ENCODE measurements around the gene SOX6. TPM values are rescaled to one million over a fixed set of nuclear protein-coding genes. Genes with fewer than 3 reads are reported as not detected.

The SOX6 gene
- total RNA-seq, 4 donors from 2014 or later = 1.7 to 3.6 (median 3.2) TPM

- intact Hi-C loops (cut with DNase I) = no loop called here
- WGBS = 47% methylated on average over 1 of the region's 1 CpG
- no peak for DNase-seq (ENCODE audit: extremely low spot score)
- Histone ChIP-seq H3K4me3 (no peak overlapping the region), H3K27ac (replicated peaks in 1 of 4) (no peak overlapping the region), H3K9me3 (no peaks in the 10 kb centered on the region), H3K4me1 (no peaks in the 10 kb centered on the region), H3K36me3 (no peaks in the 10 kb centered on the region), H3K27me3 (no peaks in the 10 kb centered on the region)
- TF ChIP-seq EP300 (IDR thresholded peaks at IDR 0.05) = no peak
- TF ChIP-seq POLR2A (IDR thresholded peaks at IDR 0.05; ENCODE audit: low read depth) = no peak
- TF ChIP-seq CTCF (IDR thresholded peaks at IDR 0.05) = no peak
- no peak for TF ChIP-seq POLR2AphosphoS5 (IDR thresholded peaks at IDR 0.05)
Observed at GRCh38 chr11:16313846-16314245, 42.5 kb downstream of the SOX6 start.

GRCh38 chr11:16312233-16312765 is 44.0 kb downstream of the SOX6 start:
- Histone ChIP-seq H3K9me3 (no peaks in the 10 kb centered on the region), H3K27me3 (no peaks in the 10 kb centered on the region), H3K4me3 (no peak overlapping the region), H3K27ac (replicated peaks in 1 of 4) (no peak overlapping the region), H3K36me3 (no peaks in the 10 kb centered on the region), H3K4me1 (no peaks in the 10 kb centered on the region)
- DNase-seq (ENCODE audit: extremely low spot score) = no peak
- intact Hi-C loops (cut with DNase I) = no loop called here
- no peak for TF ChIP-seq POLR2A (IDR thresholded peaks at IDR 0.05; ENCODE audit: low read depth)
- no peak for TF ChIP-seq EP300 (IDR thresholded peaks at IDR 0.05)
- no peak for TF ChIP-seq CTCF (IDR thresholded peaks at IDR 0.05)
- TF ChIP-seq POLR2AphosphoS5 (IDR thresholded peaks at IDR 0.05) = no peak
- 69% methylated on average over 3 of the region's 3 CpGs for WGBS

GRCh38 chr11:16311831-16312230 is 44.5 kb downstream of the SOX6 start:
- no peak overlapping the region for H3K27ac ChIP-seq (replicated peaks in 1 of 4)
- DNase-seq (ENCODE audit: extremely low spot score) = no peak
- H3K36me3 ChIP-seq = no peaks in the 10 kb centered on the region
- TF ChIP-seq POLR2A (IDR thresholded peaks at IDR 0.05; ENCODE audit: low read depth) (no peak), POLR2AphosphoS5 (IDR thresholded peaks at IDR 0.05) (no peak), CTCF (IDR thresholded peaks at IDR 0.05) (no peak), EP300 (IDR thresholded peaks at IDR 0.05) (no peak)
- no peaks in the 10 kb centered on the region for H3K9me3 ChIP-seq
- no peak overlapping the region for H3K4me3 ChIP-seq
- no peaks in the 10 kb centered on the region for H3K27me3 ChIP-seq
- H3K4me1 ChIP-seq = no peaks in the 10 kb centered on the region
- intact Hi-C loops (cut with DNase I) = no loop called here

- H3K36me3 ChIP-seq = no peaks in the 10 kb centered on the region
- no peak overlapping the region for H3K27ac ChIP-seq (replicated peaks in 1 of 4)
- DNase-seq (ENCODE audit: extremely low spot score) = no peak
- no peak overlapping the region for H3K4me3 ChIP-seq
- intact Hi-C loops (cut with DNase I) = no loop called here
- TF ChIP-seq CTCF (IDR thresholded peaks at IDR 0.05) = no peak
- no peak for TF ChIP-seq POLR2A (IDR thresholded peaks at IDR 0.05; ENCODE audit: low read depth)
- TF ChIP-seq POLR2AphosphoS5 (IDR thresholded peaks at IDR 0.05) = no peak
- no peak for TF ChIP-seq EP300 (IDR thresholded peaks at IDR 0.05)
- no peaks in the 10 kb centered on the region for H3K9me3 ChIP-seq
- no peaks in the 10 kb centered on the region for H3K4me1 ChIP-seq
- no peaks in the 10 kb centered on the region for H3K27me3 ChIP-seq
Observed at GRCh38 chr11:16310943-16311342, 45.4 kb downstream of the SOX6 start.

- intact Hi-C loops (cut with DNase I) = no loop called here
- H3K9me3 ChIP-seq = no peaks in the 10 kb centered on the region
- H3K36me3 ChIP-seq = no peaks in the 10 kb centered on the region
- H3K4me1 ChIP-seq = no peaks in the 10 kb centered on the region
- no peak overlapping the region for H3K4me3 ChIP-seq
- WGBS = 77% methylated on average over 2 of the region's 2 CpGs
- TF ChIP-seq EP300 (IDR thresholded peaks at IDR 0.05) (no peak), CTCF (IDR thresholded peaks at IDR 0.05) (no peak), POLR2A (IDR thresholded peaks at IDR 0.05; ENCODE audit: low read depth) (no peak), POLR2AphosphoS5 (IDR thresholded peaks at IDR 0.05) (no peak)
- no peak overlapping the region for H3K27ac ChIP-seq (replicated peaks in 1 of 4)
- H3K27me3 ChIP-seq = no peaks in the 10 kb centered on the region
- no peak for DNase-seq (ENCODE audit: extremely low spot score)
Observed at GRCh38 chr11:16309226-16309625, 47.1 kb downstream of the SOX6 start.

Measured in esophagus muscularis mucosa (tissue), 4 donors.